H1 (cell line): Measurements from ENCODE around the gene CCDC124. TPM values are rescaled to one million over a fixed set of nuclear protein-coding genes. Genes with fewer than 3 reads are reported as not detected.

Experiments
- EZH2 ChIP-seq: fragments of 200-600 bp; sonication (generic); IDR thresholded peaks from 2 replicates; pipeline ENCODE4 v1.7.1; 2012; ENCODE audit warnings: low read depth, mild to moderate bottlenecking, moderate library complexity, low read length, inconsistent platforms; ENCODE audit not compliant: severe bottlenecking
- KDM4A ChIP-seq: IDR thresholded peaks from one replicate; pipeline ENCODE4 v1.7.1; 2012; ENCODE audit warnings: low read depth, mild to moderate bottlenecking, moderate library complexity, low read length, inconsistent platforms; ENCODE audit not compliant: severe bottlenecking
- NRF1 ChIP-seq: IDR thresholded peaks from 2 replicates; pipeline ENCODE4 v1.6.1; 2011; ENCODE audit warnings: mild to moderate bottlenecking, low read depth, low read length, improper control_type of control experiment
- POU5F1 ChIP-seq: IDR thresholded peaks from 2 replicates; pipeline ENCODE4 v1.6.1; 2011; ENCODE audit warnings: low read depth, mild to moderate bottlenecking, low read length, moderate library complexity
- SIRT6 ChIP-seq: IDR thresholded peaks from one replicate; pipeline ENCODE4 v1.7.1; 2012; ENCODE audit warnings: low read length, inconsistent platforms
- polyA plus RNA-seq, 7 experiments: library from polyadenylated mRNA; depleted of rRNA in 3 of 7; stranded (reverse) in 5 of 7; unstranded in 2 of 7; fragments of >200 nt in 5 of 7; fragments of 200-250 nt in 2 of 7; gene quantifications; 1 replicate in 5 of 7; 2 replicates in 1 of 7; 4 replicates in 1 of 7; pipeline versions ENCODE4 v1.2.1 to v1.2.3, GENCODE V29; 2011 to 2013; ENCODE audit warnings: missing spikeins in 2 of 7, mixed read lengths in 2 of 7
- total RNA-seq: library from RNA; stranded (reverse); fragmentation: NEBNext Ultra II Directional; extraction: Animal tissue kit (Norgen Biotek cat#: 25700); gene quantifications from 2 replicates; pipeline ENCODE4 v1.2.1, GENCODE V29; 2021

CCDC124 gene
- total and polyA plus RNA-seq, 2 of the 8 experiments (the other 6 are each of a cell fraction or from before 2014, with no cell fraction given): 95.2 to 103 TPM

- TF ChIP-seq KDM4A (no peak), SIRT6 (no peak), POU5F1 (no peak), NRF1 (no peak), EZH2 (no peak)
Measured at GRCh38 chr19:17963936-17964691, 31.3 kb downstream of the CCDC124 start (continued).
